GM12878 (cell line): ENCODE results near the gene GSG1L. TPM values are rescaled to one million over a fixed set of nuclear protein-coding genes. Genes with fewer than 3 reads are reported as not detected.

ENCODE experiments used
- ATAC-seq: fragments of 200-7000 bp; cut with Tn5 transposase; 3 replicates; pipeline ENCODE4 v1.9.1; 2020; ENCODE audit warnings: mild to moderate bottlenecking, moderate library complexity
- BruUV-seq: library from RNA; stranded (reverse); fragments of 400-500 nt; replicated peaks from 2 replicates; lab custom pipeline; 2021; lab: Mats Ljungman, UMichigan
- CTCF ChIA-PET: fragments of 300-600 bp; sonication (Branson Sonifier 250); formaldehyde crosslinking; extraction: SDS; loops from one replicate; lab custom pipeline; 2021; ENCODE audit warnings: inconsistent platforms; lab: Yijun Ruan, JAX
- POLR2A ChIA-PET: fragments of 350-600 bp; formaldehyde crosslinking; extraction: SDS; loops from one replicate; lab custom pipeline; 2021; ENCODE audit warnings: inconsistent platforms; lab: Charles Lee
- RAD21 ChIA-PET: fragments of 300-600 bp; sonication (Branson Sonifier 250); formaldehyde crosslinking; loops from one replicate; lab custom pipeline; 2023; ENCODE audit warnings: antibody characterized with exemption; ENCODE audit not compliant: unreplicated experiment; lab: Charles Lee
- SMC1A ChIA-PET: fragments of 300-600 bp; sonication (Branson Sonifier 250); formaldehyde crosslinking; loops from one replicate; lab custom pipeline; 2023; ENCODE audit not compliant: unreplicated experiment, uncharacterized antibody; lab: Charles Lee
- DNase-seq: peaks from one replicate; pipeline ENCODE4 v3.0.0-alpha.2; 2011; ENCODE audit warnings: low read depth, low spot score
- FAIRE-seq: peaks from 3 replicates; lab custom pipeline; 2011; peaks lifted over from hg19 to GRCh38; lab: Jason Lieb, UNC
- H2AFZ ChIP-seq: 2 replicates; pipeline ENCODE4 v1.6.0; 2011; ENCODE audit warnings: low read depth, low read length, control low read depth; ENCODE audit not compliant: control insufficient read depth
- H3K27ac ChIP-seq: 2 replicates; pipeline ENCODE4 v1.5.1; 2011; ENCODE audit warnings: control low read depth; ENCODE audit not compliant: control insufficient read depth, insufficient read depth
- H3K27me3 ChIP-seq, 2 experiments: replicated peaks in 1 of 2; 2 replicates each; pipeline versions ENCODE4 v1.6.0 to v1.6.1; 2011; ENCODE audit warnings: low read length in 1 of 2; ENCODE audit not compliant: control insufficient read depth in 2 of 2, insufficient read depth in 2 of 2
- H3K36me3 ChIP-seq, 2 experiments: 2 replicates each; pipeline ENCODE4 v1.5.1; 2011; ENCODE audit warnings: low read length in 1 of 2; ENCODE audit not compliant: control insufficient read depth in 2 of 2, insufficient read depth in 2 of 2
- H3K4me1 ChIP-seq: 2 replicates; pipeline ENCODE4 v1.6.1; 2011; ENCODE audit warnings: mild to moderate bottlenecking, low read length, moderate library complexity, mixed read lengths; ENCODE audit not compliant: control insufficient read depth, insufficient read depth
- H3K4me2 ChIP-seq: 2 replicates; pipeline ENCODE4 v1.6.0; 2011; ENCODE audit warnings: control low read depth; ENCODE audit not compliant: control insufficient read depth, insufficient read depth
- H3K4me3 ChIP-seq: fragments of 200-600 bp; sonication (generic); 2 replicates; pipeline ENCODE4 v1.5.1; 2016
- H3K79me2 ChIP-seq: 2 replicates; pipeline ENCODE4 v1.6.0; 2011; ENCODE audit warnings: low read length; ENCODE audit not compliant: control insufficient read depth, insufficient read depth
- H3K9ac ChIP-seq: 2 replicates; pipeline ENCODE4 v1.8.0; 2011; ENCODE audit warnings: low read length, control low read depth, mixed read lengths; ENCODE audit not compliant: control insufficient read depth, insufficient read depth
- H3K9me3 ChIP-seq: replicated peaks from 3 replicates; pipeline ENCODE4 v1.5.1; 2011; ENCODE audit warnings: mild to moderate bottlenecking, low read length; ENCODE audit not compliant: control insufficient read depth, insufficient read depth
- H4K20me1 ChIP-seq: 2 replicates; pipeline ENCODE4 v1.6.0; 2011; ENCODE audit not compliant: control insufficient read depth, insufficient read depth
- BACH1 ChIP-seq: fragments of 450-650 bp; IDR thresholded peaks from 2 replicates; pipeline ENCODE4 v1.6.1; 2017; ENCODE audit warnings: mild to moderate bottlenecking, borderline replicate concordance
- CUX1 ChIP-seq: IDR thresholded peaks from 2 replicates; pipeline ENCODE4 v1.6.1; 2012; ENCODE audit warnings: improper control_type of control experiment, low read depth, low read length; ENCODE audit not compliant: insufficient replicate concordance
- HSF1 ChIP-seq: fragments of 150-350 bp; IDR thresholded peaks from 2 replicates; pipeline ENCODE4 v1.6.1; 2014; ENCODE audit warnings: mild to moderate bottlenecking, low read depth, low read length
- IKZF1 ChIP-seq: fragments of 450-650 bp; conservative IDR thresholded peaks from 2 replicates; pipeline ENCODE4 v1.6.1; 2017; ENCODE audit warnings: antibody characterized with exemption, mild to moderate bottlenecking
- JUNB ChIP-seq: IDR thresholded peaks from 2 replicates; pipeline ENCODE4 v1.6.1; 2016; ENCODE audit warnings: antibody characterized with exemption, mild to moderate bottlenecking
- KAT2A ChIP-seq: conservative IDR thresholded peaks from 2 replicates; pipeline ENCODE4 v1.6.1; 2011; ENCODE audit warnings: low read depth, low read length; ENCODE audit not compliant: control insufficient read depth
- MEF2A ChIP-seq: IDR thresholded peaks from 2 replicates; pipeline ENCODE4 v1.6.1; 2011; ENCODE audit warnings: low read depth, mild to moderate bottlenecking, low read length, moderate library complexity; ENCODE audit not compliant: insufficient read depth
- MEF2B ChIP-seq: fragments of 450-650 bp; IDR thresholded peaks from 2 replicates; pipeline ENCODE4 v1.6.1; 2018; ENCODE audit warnings: mild to moderate bottlenecking, moderate library complexity; ENCODE audit not compliant: partially characterized antibody, poor library complexity, severe bottlenecking
- MXI1 ChIP-seq: fragments of 150-350 bp; IDR thresholded peaks from 2 replicates; pipeline ENCODE4 v1.6.1; 2011; ENCODE audit warnings: low read depth, mild to moderate bottlenecking, inconsistent platforms, low read length, improper control_type of control experiment
- NBN ChIP-seq: fragments of 450-650 bp; IDR thresholded peaks from 2 replicates; pipeline ENCODE4 v1.6.1; 2016
- NFIC ChIP-seq: IDR thresholded peaks from 2 replicates; pipeline ENCODE4 v1.6.1; 2012; ENCODE audit warnings: low read depth, mild to moderate bottlenecking, inconsistent platforms, low read length, moderate library complexity
- NR2F1 ChIP-seq: fragments of 450-650 bp; conservative IDR thresholded peaks from 2 replicates; pipeline ENCODE4 v1.6.1; 2017; ENCODE audit warnings: mild to moderate bottlenecking
- SMC3 ChIP-seq: IDR thresholded peaks from 2 replicates; pipeline ENCODE4 v1.6.1; 2011; ENCODE audit warnings: low read length, improper control_type of control experiment, borderline replicate concordance
- SUPT20H ChIP-seq: IDR thresholded peaks from 2 replicates; pipeline ENCODE4 v1.6.1; 2011; ENCODE audit warnings: low read depth, mild to moderate bottlenecking, low read length, moderate library complexity, borderline replicate concordance; ENCODE audit not compliant: control insufficient read depth
- ZBED1 ChIP-seq: IDR thresholded peaks from 2 replicates; pipeline ENCODE4 v1.6.1; 2016; ENCODE audit warnings: borderline replicate concordance
- WGBS: methylation state at CpG from one replicate; pipeline ENCODE4 v1.1.6; 2016; ENCODE audit warnings: low lambda C conversion rate; ENCODE audit not compliant: insufficient replicate concordance, insufficient coverage; ENCODE audit errors: missing lambda C conversion rate; 5-methylcytosine and 5-hydroxymethylcytosine counted together
- in situ Hi-C: fragments of 300-500 bp; cut with MboI; formaldehyde crosslinking; loops from 9 replicates; pipeline ENCODE4 v1.14.3; 2018; ENCODE audit warnings: mixed read lengths
- intact Hi-C: fragments of 100-400 bp; cut with micrococcal nuclease; formaldehyde crosslinking; loops from one replicate; pipeline ENCODE4 v1.14.2; 2022; ENCODE audit not compliant: unreplicated experiment
- polyA plus RNA-seq, 11 experiments: library from polyadenylated mRNA; depleted of rRNA in 4 of 11; unstranded in 6 of 11; stranded (reverse) in 5 of 11; fragments of >200 nt; fragmentation: Nextera tagmentation in 4 of 11; fragmentation: Illumina TruSeq in 1 of 11; extraction: Ambion mirVana in 4 of 11; extraction: Trizol in 1 of 11; gene quantifications; 1 replicate in 1 of 11; 2 replicates in 10 of 11; pipeline versions ENCODE4 v1.2.1 to v1.2.3, GENCODE V29; 2011 to 2016; ENCODE audit warnings: inconsistent platforms in 2 of 11, missing spikeins in 2 of 11, low read depth in 1 of 11
- total RNA-seq, 4 experiments: library from RNA; depleted of rRNA in 3 of 4; stranded (reverse); fragments of >200 nt in 3 of 4; fragmentation: Illumina TruSeq in 1 of 4; extraction: Trizol in 1 of 4; gene quantifications; 2 replicates each; pipeline versions ENCODE4 v1.2.1 to v1.2.3, GENCODE V29; 2013 to 2021

GSG1L gene
- total and polyA plus RNA-seq, 10 of the 15 experiments (the other 5 are each of a cell fraction or from before 2014, with no cell fraction given), result not detected

- FAIRE-seq, result no peak
- Histone ChIP-seq H3K79me2 (no peaks in the 10 kb centered on the region), H3K4me3 (no peak overlapping the region), H3K9ac (no peak overlapping the region), H3K4me1 (no peaks in the 10 kb centered on the region), H3K9me3 (no peaks in the 10 kb centered on the region), H3K27me3 (no peaks in the 10 kb centered on the region; a peak in 2 of 4 replicates), H4K20me1 (no peaks in the 10 kb centered on the region), H3K27ac (no peak overlapping the region), H3K36me3 (no peaks in the 10 kb centered on the region), H3K4me2 (no peak overlapping the region), H2AFZ (no peak overlapping the region)
- ChIA-PET POLR2A (no interaction called here), RAD21 (no interaction called here), SMC1A (no interaction called here), CTCF (interaction anchor here (1.0 kb wide), 1 partner anchor 161 kb away, joined by 4 read pairs; no protein-coding TSS in a partner anchor)
- BruUV-seq, result no TSS peak
- in situ Hi-C loops (no loop called here), intact Hi-C loops (no loop called here)
- TF ChIP-seq SMC3 (no peak), IKZF1 (no peak), HSF1 (no peak), ZBED1 (no peak), KAT2A (no peak), NR2F1 (no peak), BACH1 (no peak), MEF2B (no peak), NBN (no peak), JUNB (no peak), MEF2A (no peak), CUX1 (no peak), SUPT20H (no peak), MXI1 (no peak), NFIC (no peak)
- DNase-seq, result no peak
- ATAC-seq, result no peak
- 11% methylated on average over 12 of the region's 12 CpGs for WGBS
Measured at GRCh38 chr16:27802664-27803439, 260.7 kb downstream of the GSG1L start.
